Keratinocyte (primary cell): ENCODE results near the gene CFAP20DC. TPM values are rescaled to one million over a fixed set of nuclear protein-coding genes. Genes with fewer than 3 reads are reported as not detected.

Experiments
- DNase-seq: peaks from one replicate; pipeline ENCODE4 v3.0.0-alpha.2; 2011; ENCODE audit warnings: low read depth, missing footprints, low spot score
- FAIRE-seq: peaks from 2 replicates; lab custom pipeline; 2011; peaks lifted over from hg19 to GRCh38; lab: Jason Lieb, UNC
- H2AFZ ChIP-seq: 2 replicates; pipeline ENCODE4 v1.6.0; 2012; ENCODE audit warnings: low read length, control low read depth, inconsistent platforms; ENCODE audit not compliant: control insufficient read depth
- H3K27ac ChIP-seq: 2 replicates; pipeline ENCODE4 v1.5.1; 2011; ENCODE audit warnings: low read length; ENCODE audit not compliant: control insufficient read depth, insufficient read depth
- H3K27me3 ChIP-seq: 3 replicates; pipeline ENCODE4 v1.6.0; 2011; ENCODE audit warnings: low read length; ENCODE audit not compliant: control insufficient read depth, insufficient read depth; ENCODE audit errors: extremely low read depth
- H3K36me3 ChIP-seq, 2 experiments: 2 replicates in 1 of 2; 3 replicates in 1 of 2; pipeline ENCODE4 v1.5.1; 2011; ENCODE audit warnings: low read length in 2 of 2, mild to moderate bottlenecking in 1 of 2; ENCODE audit not compliant: control insufficient read depth in 2 of 2, insufficient read depth in 2 of 2; ENCODE audit errors: extremely low read depth in 1 of 2
- H3K4me1 ChIP-seq: 3 replicates; pipeline ENCODE4 v1.5.1; 2011; ENCODE audit warnings: low read length; ENCODE audit not compliant: control insufficient read depth, insufficient read depth; ENCODE audit errors: extremely low read depth
- H3K4me2 ChIP-seq: 3 replicates; pipeline ENCODE4 v1.6.0; 2011; ENCODE audit warnings: low read depth, low read length; ENCODE audit not compliant: control insufficient read depth, insufficient read depth; ENCODE audit errors: extremely low read depth
- H3K4me3 ChIP-seq, 3 experiments: fragments of 200-600 bp in 1 of 3; sonication (generic) in 1 of 3; 2 replicates in 2 of 3; 3 replicates in 1 of 3; pipeline ENCODE4 v1.5.1; 2011 to 2016; ENCODE audit warnings: low read length in 3 of 3, mild to moderate bottlenecking in 3 of 3, control low read depth in 2 of 3, inconsistent platforms in 1 of 3, low read depth in 1 of 3, mixed read lengths in 1 of 3, mixed run types in 1 of 3, moderate library complexity in 1 of 3; ENCODE audit not compliant: control insufficient read depth in 2 of 3, insufficient read depth in 2 of 3; ENCODE audit errors: extremely low read depth in 1 of 3
- H3K79me2 ChIP-seq: 2 replicates; pipeline ENCODE4 v1.6.0; 2012; ENCODE audit warnings: low read length; ENCODE audit not compliant: control insufficient read depth, insufficient read depth
- H3K9ac ChIP-seq: 3 replicates; pipeline ENCODE4 v1.6.0; 2011; ENCODE audit warnings: low read length; ENCODE audit not compliant: control insufficient read depth, insufficient read depth; ENCODE audit errors: extremely low read depth
- H3K9me1 ChIP-seq: 3 replicates; pipeline ENCODE4 v1.6.0; 2011; ENCODE audit warnings: low read length; ENCODE audit not compliant: control insufficient read depth, insufficient read depth; ENCODE audit errors: extremely low read depth
- H3K9me3 ChIP-seq: 2 replicates; pipeline ENCODE4 v1.5.1; 2012; ENCODE audit warnings: low read depth, low read length; ENCODE audit not compliant: control insufficient read depth
- H4K20me1 ChIP-seq: 3 replicates; pipeline ENCODE4 v1.6.0; 2011; ENCODE audit warnings: low read length; ENCODE audit not compliant: control insufficient read depth, insufficient read depth; ENCODE audit errors: extremely low read depth
- EZH2 ChIP-seq: IDR thresholded peaks from one replicate; pipeline ENCODE4 v1.6.1; 2012; ENCODE audit warnings: inconsistent platforms, mild to moderate bottlenecking, low read length, moderate library complexity
- dilution Hi-C: fragments of 300-500 bp; cut with MboI; formaldehyde crosslinking; loops from one replicate; pipeline ENCODE4 v1.7.0; 2020; ENCODE audit warnings: low sequenced_read_pairs; ENCODE audit not compliant: extremely low pct_ligation_motif_present
- polyA plus RNA-seq, 5 experiments: library from polyadenylated mRNA; depleted of rRNA in 3 of 5; stranded (reverse) in 3 of 5; stranded (forward) in 1 of 5; unstranded in 1 of 5; fragments of >200 nt; gene quantifications; 1 replicate in 1 of 5; 2 replicates in 3 of 5; 3 replicates in 1 of 5; pipeline versions ENCODE4 v1.2.1 to v1.2.3, GENCODE V29; 2011 to 2012; ENCODE audit warnings: missing spikeins in 2 of 5, low read depth in 1 of 5, low replicate concordance in 1 of 5
- TF ChIP-seq, protein P1 (sequence below), 3 experiments: IDR thresholded peaks in 1 of 3; conservative IDR thresholded peaks in 1 of 3; optimal IDR thresholded peaks in 1 of 3; 2 replicates in 2 of 3; 3 replicates in 1 of 3; pipeline versions ENCODE3 to v1.5.1; 2011; ENCODE audit warnings: low read length in 3 of 3, mild to moderate bottlenecking in 3 of 3, moderate library complexity in 2 of 3, control low read depth in 1 of 3, inconsistent platforms in 1 of 3; ENCODE audit not compliant: insufficient read depth in 2 of 3; ENCODE audit errors: extremely low read depth in 1 of 3

The CFAP20DC gene
- polyA plus RNA-seq, 1 donor (not counting 4 experiments of a cell fraction or from before 2014, with no cell fraction given) = 6.3 TPM

DNA sequence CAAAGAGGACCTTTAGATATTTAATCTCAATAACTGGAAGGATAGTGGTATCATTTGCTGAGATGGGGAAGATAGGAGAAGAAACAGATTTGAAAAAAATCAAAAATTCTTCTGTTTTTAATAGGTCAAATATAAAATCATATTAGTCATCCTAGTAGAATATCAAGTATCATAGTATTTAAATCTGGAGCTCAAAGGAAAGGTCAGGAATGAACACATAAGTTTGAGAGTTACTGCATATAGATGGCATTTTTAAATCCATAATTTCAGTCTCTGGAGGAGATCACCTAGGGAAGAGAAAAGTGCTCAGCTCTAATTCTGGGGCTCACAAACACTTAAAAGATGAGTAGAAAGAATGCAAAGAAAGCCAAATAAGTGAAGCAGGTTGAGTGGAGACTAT lies 24.9 kb upstream of the CFAP20DC start:
- Histone ChIP-seq H4K20me1 (no peaks in the 10 kb centered on the region), H3K9me3 (no peaks in the 10 kb centered on the region), H3K27me3 (no peaks in the 10 kb centered on the region), H3K36me3 (no peaks in the 10 kb centered on the region), H2AFZ (no peak overlapping the region), H3K27ac (no peak overlapping the region), H3K79me2 (no peaks in the 10 kb centered on the region), H3K4me2 (no peak overlapping the region), H3K4me3 (no peak overlapping the region), H3K9ac (no peak overlapping the region), H3K9me1 (no peaks in the 10 kb centered on the region), H3K4me1 (no peaks in the 10 kb centered on the region)
- DNase-seq (no peak), FAIRE-seq (no peak)
- dilution Hi-C loops = no loop called here
- no peak for TF ChIP-seq EZH2
- TF ChIP-seq, protein P1, sequence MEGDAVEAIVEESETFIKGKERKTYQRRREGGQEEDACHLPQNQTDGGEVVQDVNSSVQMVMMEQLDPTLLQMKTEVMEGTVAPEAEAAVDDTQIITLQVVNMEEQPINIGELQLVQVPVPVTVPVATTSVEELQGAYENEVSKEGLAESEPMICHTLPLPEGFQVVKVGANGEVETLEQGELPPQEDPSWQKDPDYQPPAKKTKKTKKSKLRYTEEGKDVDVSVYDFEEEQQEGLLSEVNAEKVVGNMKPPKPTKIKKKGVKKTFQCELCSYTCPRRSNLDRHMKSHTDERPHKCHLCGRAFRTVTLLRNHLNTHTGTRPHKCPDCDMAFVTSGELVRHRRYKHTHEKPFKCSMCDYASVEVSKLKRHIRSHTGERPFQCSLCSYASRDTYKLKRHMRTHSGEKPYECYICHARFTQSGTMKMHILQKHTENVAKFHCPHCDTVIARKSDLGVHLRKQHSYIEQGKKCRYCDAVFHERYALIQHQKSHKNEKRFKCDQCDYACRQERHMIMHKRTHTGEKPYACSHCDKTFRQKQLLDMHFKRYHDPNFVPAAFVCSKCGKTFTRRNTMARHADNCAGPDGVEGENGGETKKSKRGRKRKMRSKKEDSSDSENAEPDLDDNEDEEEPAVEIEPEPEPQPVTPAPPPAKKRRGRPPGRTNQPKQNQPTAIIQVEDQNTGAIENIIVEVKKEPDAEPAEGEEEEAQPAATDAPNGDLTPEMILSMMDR (optimal IDR thresholded peaks at IDR 0.05 in 1 of 3, IDR thresholded peaks at IDR 0.05 in 1 of 3, conservative IDR thresholded peaks at IDR 0.05 in 1 of 3; ENCODE audit: extremely low read depth in 1 of 3, insufficient read depth in 2 of 3, low read length in 3 of 3) = no peak

- Histone ChIP-seq H4K20me1 (no peaks in the 10 kb centered on the region), H3K79me2 (no peaks in the 10 kb centered on the region), H3K9me3 (no peaks in the 10 kb centered on the region), H3K4me1 (no peaks in the 10 kb centered on the region), H3K9ac (no peak overlapping the region), H3K9me1 (no peaks in the 10 kb centered on the region), H2AFZ (no peak overlapping the region), H3K36me3 (no peaks in the 10 kb centered on the region), H3K4me2 (no peak overlapping the region), H3K27ac (no peak overlapping the region), H3K4me3 (no peak overlapping the region), H3K27me3 (no peaks in the 10 kb centered on the region)
- no peak for DNase-seq
- dilution Hi-C loops = no loop called here
- TF ChIP-seq, protein P1 (optimal IDR thresholded peaks at IDR 0.05 in 1 of 3, IDR thresholded peaks at IDR 0.05 in 1 of 3, conservative IDR thresholded peaks at IDR 0.05 in 1 of 3; ENCODE audit: extremely low read depth in 1 of 3, insufficient read depth in 2 of 3, low read length in 3 of 3) = no peak
- no peak for TF ChIP-seq EZH2
- no peak for FAIRE-seq
These were observed 22.9 kb upstream of the CFAP20DC start for GRCh38 chr3:59072681-59073080.
